DMS53 treated with DMSO at 0.1 percent for 48 hours (cell line): ENCODE results near the gene RYR2.

ENCODE experiments used
- DNase-seq: peaks from one replicate; lab custom pipeline; 2025; ENCODE audit not compliant: unreplicated experiment; lab: John Stamatoyannopoulos, UW

The RYR2 gene

GRCh38 chr1:237041795-237042525 is at the start of gene RYR2:
TSS of gene RYR2 (plus strand) at chr1:237042184. CDS start at chr1:237042522, 338 bp downstream.
- no peak for DNase-seq

- DNase-seq: no peak
Measured at GRCh38 chr1:236992449-236992848, 49.5 kb upstream of the RYR2 start.

GRCh38 chr1:236994450-236994849 is 47.5 kb upstream of the RYR2 start:
- no peak for DNase-seq

- DNase-seq: no peak
Measured at GRCh38 chr1:236997361-236997760, 44.6 kb upstream of the RYR2 start.

- peak; percentile 90 for DNase-seq
Measured at GRCh38 chr1:236997882-236998281, 44.1 kb upstream of the RYR2 start.

- DNase-seq: no peak
Measured at GRCh38 chr1:236998546-236998945, 43.4 kb upstream of the RYR2 start.

- DNase-seq: no peak
Measured at GRCh38 chr1:237000191-237000590, 41.8 kb upstream of the RYR2 start.

- no peak for DNase-seq
Measured at GRCh38 chr1:237003516-237003915, 38.5 kb upstream of the RYR2 start.

GRCh38 chr1:237004116-237004515 is 37.9 kb upstream of the RYR2 start, which contains the start of gene MT1HL1:
TSS of gene MT1HL1 (minus strand) at chr1:237004441. CDS start at chr1:237004372, 69 bp downstream.
- DNase-seq: no peak

GRCh38 chr1:237005674-237006073 is 36.3 kb upstream of the RYR2 start:
- DNase-seq: no peak

- DNase-seq: no peak
Measured at GRCh38 chr1:237007147-237007881, 34.7 kb upstream of the RYR2 start.

GRCh38 chr1:237009611-237010010 is 32.4 kb upstream of the RYR2 start:
- no peak for DNase-seq

- DNase-seq: no peak
Measured at GRCh38 chr1:237011432-237011831, 30.6 kb upstream of the RYR2 start.

- DNase-seq: no peak
Measured at GRCh38 chr1:237012361-237012760, 29.6 kb upstream of the RYR2 start.

GRCh38 chr1:237012788-237013383 is 29.1 kb upstream of the RYR2 start:
- DNase-seq: peak; percentile 52

GRCh38 chr1:237013608-237014007 is 28.4 kb upstream of the RYR2 start:
- DNase-seq: no peak

- no peak for DNase-seq
Measured at GRCh38 chr1:237016626-237017025, 25.4 kb upstream of the RYR2 start.

- DNase-seq: no peak
Measured at GRCh38 chr1:237018896-237019295, 23.1 kb upstream of the RYR2 start.

- no peak for DNase-seq
Measured at GRCh38 chr1:237025358-237026074, 16.5 kb upstream of the RYR2 start.

- no peak for DNase-seq
Measured at GRCh38 chr1:237029240-237029639, 12.7 kb upstream of the RYR2 start.

- no peak for DNase-seq
Measured at GRCh38 chr1:237029850-237030535, 12.0 kb upstream of the RYR2 start.
